GM12878 (cell line): ENCODE data around the gene PDZK1IP1.

Experiments used
- BCL3 ChIP-seq: IDR thresholded peaks from 2 replicates; pipeline ENCODE4 v1.6.1; 2011; ENCODE audit warnings: borderline replicate concordance, low read depth, mild to moderate bottlenecking, moderate library complexity, low read length; ENCODE audit not compliant: insufficient read depth, poor library complexity, severe bottlenecking
- CTCF ChIP-seq, 3 experiments: IDR thresholded peaks in 2 of 3; conservative IDR thresholded peaks in 1 of 3; 2 replicates each; pipeline ENCODE4 v1.5.1; 2011; ENCODE audit warnings: low read depth in 3 of 3, low read length in 3 of 3, mild to moderate bottlenecking in 3 of 3, control low read depth in 2 of 3, moderate library complexity in 2 of 3, inconsistent platforms in 1 of 3, mixed read lengths in 1 of 3; ENCODE audit not compliant: control insufficient read depth in 2 of 3, insufficient read depth in 1 of 3; ENCODE audit errors: extremely low read depth in 1 of 3
- JUNB ChIP-seq: IDR thresholded peaks from 2 replicates; pipeline ENCODE4 v1.6.1; 2016; ENCODE audit warnings: antibody characterized with exemption, mild to moderate bottlenecking
- MAX ChIP-seq: IDR thresholded peaks from 2 replicates; pipeline ENCODE4 v1.6.1; 2012; ENCODE audit warnings: low read depth, low read length, improper control_type of control experiment
- MXI1 ChIP-seq: fragments of 150-350 bp; IDR thresholded peaks from 2 replicates; pipeline ENCODE4 v1.6.1; 2011; ENCODE audit warnings: low read depth, mild to moderate bottlenecking, inconsistent platforms, low read length, improper control_type of control experiment
- REST ChIP-seq: IDR thresholded peaks from 2 replicates; pipeline ENCODE4 v1.6.1; 2012; ENCODE audit warnings: mild to moderate bottlenecking, low read depth, low read length
- SMC3 ChIP-seq: IDR thresholded peaks from 2 replicates; pipeline ENCODE4 v1.6.1; 2011; ENCODE audit warnings: low read length, improper control_type of control experiment, borderline replicate concordance
- SPI1 ChIP-seq: IDR thresholded peaks from 2 replicates; pipeline ENCODE4 v1.6.1; 2011; ENCODE audit warnings: low read depth, mild to moderate bottlenecking, low read length, moderate library complexity, borderline replicate concordance; ENCODE audit not compliant: insufficient read depth
- USF2 ChIP-seq: IDR thresholded peaks from 2 replicates; pipeline ENCODE4 v1.6.1; 2011; ENCODE audit warnings: low read depth, low read length, improper control_type of control experiment, borderline replicate concordance

GRCh38 chr1:47187926-47188250, 1.9 kb downstream of the PDZK1IP1 start:
- no peak for TF ChIP-seq REST
- TF ChIP-seq USF2, result no peak
- TF ChIP-seq BCL3, result no peak
- TF ChIP-seq SPI1, result no peak
- TF ChIP-seq MAX, result no peak
- TF ChIP-seq SMC3, result no peak
- TF ChIP-seq JUNB, result no peak
- TF ChIP-seq MXI1, result no peak
- TF ChIP-seq CTCF (IDR thresholded peaks at IDR 0.05 in 2 of 3, conservative IDR thresholded peaks at IDR 0.05 in 1 of 3; ENCODE audit: control insufficient read depth in 2 of 3, extremely low read depth in 1 of 3, insufficient read depth in 1 of 3, low read depth in 3 of 3, low read length in 3 of 3), result no peak
